H1 (cell line): ENCODE measurements around the gene SLMAP. TPM values are rescaled to one million over a fixed set of nuclear protein-coding genes. Genes with fewer than 3 reads are reported as not detected.

Source experiments
- CTCF ChIA-PET: fragments of 300-600 bp; sonication (Branson Sonifier 250); formaldehyde crosslinking; loops from one replicate; lab custom pipeline; 2021; ENCODE audit not compliant: partially characterized antibody; lab: Charles Lee
- POLR2A ChIA-PET: fragments of 300-600 bp; sonication (Branson Sonifier 250); formaldehyde crosslinking; loops from one replicate; lab custom pipeline; 2021; ENCODE audit warnings: inconsistent platforms; ENCODE audit not compliant: partially characterized antibody; lab: Charles Lee
- DNase-seq, 2 experiments: peaks; one replicate each; pipeline versions ENCODE4 v3.0.0 to v3.0.0-alpha.2; 2010 to 2022; ENCODE audit warnings: low spot score in 2 of 2, low read depth in 1 of 2, mixed read lengths in 1 of 2
- FAIRE-seq: peaks from 2 replicates; lab custom pipeline; 2011; peaks lifted over from hg19 to GRCh38; lab: Jason Lieb, UNC
- H2AFZ ChIP-seq: 2 replicates; pipeline ENCODE4 v1.8.1; 2012; ENCODE audit warnings: low read length, inconsistent platforms
- H2AK5ac ChIP-seq: 2 replicates; pipeline ENCODE4 v1.6.1; 2013; ENCODE audit warnings: low read depth, low read length
- H2BK120ac ChIP-seq: replicated peaks from 2 replicates; pipeline ENCODE3; 2013; ENCODE audit warnings: low read depth, low read length, inconsistent platforms
- H2BK12ac ChIP-seq: 2 replicates; pipeline ENCODE4 v1.6.1; 2013; ENCODE audit warnings: low read depth, low read length
- H2BK15ac ChIP-seq: 2 replicates; pipeline ENCODE4 v1.6.1; 2013; ENCODE audit warnings: low read length
- H2BK20ac ChIP-seq: 2 replicates; pipeline ENCODE4 v1.6.1; 2013; ENCODE audit warnings: low read length
- H2BK5ac ChIP-seq: 2 replicates; pipeline ENCODE4 v1.6.1; 2013; ENCODE audit warnings: low read depth, low read length
- H3K14ac ChIP-seq: 2 replicates; pipeline ENCODE4 v1.6.1; 2013; ENCODE audit warnings: inconsistent platforms; ENCODE audit not compliant: insufficient read length
- H3K18ac ChIP-seq: 2 replicates; pipeline ENCODE4 v1.6.1; 2013; ENCODE audit warnings: low read length; ENCODE audit errors: extremely low read depth
- H3K23ac ChIP-seq: 2 replicates; pipeline ENCODE4 v1.6.1; 2013; ENCODE audit warnings: inconsistent platforms; ENCODE audit not compliant: insufficient read length
- H3K23me2 ChIP-seq: 2 replicates; pipeline ENCODE4 v1.6.1; 2013; ENCODE audit warnings: low read depth, low read length
- H3K27ac ChIP-seq: 2 replicates; pipeline ENCODE4 v1.6.1; 2011; ENCODE audit warnings: low read depth, low read length, inconsistent platforms
- H3K27me3 ChIP-seq, 4 experiments: replicated peaks in 1 of 4; 1 replicate in 1 of 4; 2 replicates in 3 of 4; pipeline versions ENCODE4 v1.6.1 to v1.8.1; 2011 to 2013; ENCODE audit warnings: low read length in 3 of 4, mild to moderate bottlenecking in 3 of 4, inconsistent platforms in 2 of 4, mixed read lengths in 2 of 4, moderate library complexity in 1 of 4; ENCODE audit not compliant: control insufficient read depth in 3 of 4, insufficient read depth in 3 of 4; ENCODE audit errors: extremely low read depth in 1 of 4
- H3K36me3 ChIP-seq, 4 experiments: 2 replicates each; pipeline versions ENCODE4 v1.6.1 to v1.8.1; 2011 to 2013; ENCODE audit warnings: mild to moderate bottlenecking in 4 of 4, low read length in 3 of 4, moderate library complexity in 2 of 4, control low read depth in 1 of 4, inconsistent platforms in 1 of 4; ENCODE audit not compliant: insufficient read depth in 4 of 4, control insufficient read depth in 2 of 4
- H3K4ac ChIP-seq: replicated peaks from 2 replicates; pipeline ENCODE3; 2013; ENCODE audit warnings: low read length, low read depth, mixed read lengths, inconsistent platforms; ENCODE audit not compliant: insufficient read length
- H3K4me1 ChIP-seq, 4 experiments: replicated peaks in 1 of 4; 1 replicate in 1 of 4; 2 replicates in 3 of 4; pipeline versions ENCODE4 v1.6.1 to v1.8.1; 2011 to 2013; ENCODE audit warnings: low read length in 3 of 4, inconsistent platforms in 2 of 4, mixed read lengths in 1 of 4; ENCODE audit not compliant: insufficient read depth in 4 of 4, control insufficient read depth in 3 of 4
- H3K4me2 ChIP-seq, 2 experiments: 2 replicates each; pipeline versions ENCODE4 v1.6.1 to v1.8.1; 2011 to 2013; ENCODE audit warnings: low read depth in 2 of 2, low read length in 2 of 2, control low read depth in 1 of 2, inconsistent platforms in 1 of 2, mild to moderate bottlenecking in 1 of 2; ENCODE audit not compliant: insufficient read depth in 1 of 2
- H3K4me3 ChIP-seq, 4 experiments: fragments of 200-600, 300-600 bp in 1 of 4; sonication (generic), shearing (Covaris generic), sonication (Bioruptor Twin) in 1 of 4; 2 replicates each; pipeline versions ENCODE4 v1.5.1 to v1.8.1; 2011 to 2016; ENCODE audit warnings: low read length in 4 of 4, low read depth in 3 of 4, control low read depth in 2 of 4, inconsistent platforms in 2 of 4, mild to moderate bottlenecking in 2 of 4, mixed read lengths in 1 of 4, moderate library complexity in 1 of 4; ENCODE audit not compliant: insufficient read depth in 2 of 4; ENCODE audit errors: extremely low read depth in 1 of 4
- H3K56ac ChIP-seq: replicated peaks from 2 replicates; pipeline ENCODE3; 2013; ENCODE audit warnings: low read depth, mild to moderate bottlenecking, mixed read lengths, low read length, inconsistent platforms; ENCODE audit not compliant: insufficient read length
- H3K79me1 ChIP-seq: 2 replicates; pipeline ENCODE4 v1.6.1; 2013; ENCODE audit warnings: low read depth, low read length, control low read depth
- H3K79me2 ChIP-seq, 2 experiments: 2 replicates each; pipeline versions ENCODE4 v1.6.1 to v1.8.1; 2012 to 2013; ENCODE audit warnings: low read length in 2 of 2, mild to moderate bottlenecking in 2 of 2, inconsistent platforms in 1 of 2; ENCODE audit not compliant: insufficient read depth in 2 of 2, control insufficient read depth in 1 of 2
- H3K9ac ChIP-seq, 4 experiments: replicated peaks in 1 of 4; 1 replicate in 1 of 4; 2 replicates in 3 of 4; pipeline versions ENCODE4 v1.6.1 to v1.8.1; 2011 to 2013; ENCODE audit warnings: low read depth in 3 of 4, low read length in 3 of 4, control low read depth in 2 of 4, mild to moderate bottlenecking in 2 of 4, moderate library complexity in 2 of 4, inconsistent platforms in 1 of 4; ENCODE audit errors: extremely low read depth in 1 of 4
- H3K9me3 ChIP-seq, 2 experiments: 2 replicates each; pipeline versions ENCODE4 v1.6.1 to v1.8.1; 2012 to 2013; ENCODE audit warnings: mild to moderate bottlenecking in 2 of 2, moderate library complexity in 2 of 2, control low read depth in 1 of 2, inconsistent platforms in 1 of 2, low read depth in 1 of 2, low read length in 1 of 2, mixed read lengths in 1 of 2; ENCODE audit not compliant: insufficient read depth in 2 of 2
- H4K20me1 ChIP-seq, 2 experiments: replicated peaks in 1 of 2; 2 replicates each; pipeline versions ENCODE3 to v1.8.1; 2011 to 2013; ENCODE audit warnings: inconsistent platforms in 2 of 2, low read length in 2 of 2, mild to moderate bottlenecking in 1 of 2; ENCODE audit not compliant: insufficient read depth in 2 of 2, control insufficient read depth in 1 of 2
- H4K5ac ChIP-seq: 2 replicates; pipeline ENCODE4 v1.6.1; 2013; ENCODE audit warnings: low read length, low read depth, mixed read lengths, inconsistent platforms; ENCODE audit not compliant: insufficient read length
- H4K8ac ChIP-seq: 2 replicates; pipeline ENCODE4 v1.8.0; 2013; ENCODE audit warnings: mild to moderate bottlenecking, moderate library complexity, low read length, inconsistent platforms; ENCODE audit not compliant: insufficient read depth; ENCODE audit errors: extremely low read depth
- H4K91ac ChIP-seq: replicated peaks from 2 replicates; pipeline ENCODE3; 2013; ENCODE audit warnings: low read length, mixed read lengths, inconsistent platforms; ENCODE audit not compliant: insufficient read length
- CBX5 ChIP-seq: fragments of 300-800, 300-1000 bp; sonication (generic); IDR thresholded peaks from 2 replicates; pipeline ENCODE4 v1.7.1; 2016; ENCODE audit warnings: antibody characterized with exemption, low read length, low read depth
- CHD1 ChIP-seq: IDR thresholded peaks from 2 replicates; pipeline ENCODE4 v1.6.1; 2012; ENCODE audit warnings: low read depth, low read length, improper control_type of control experiment
- CHD2 ChIP-seq: IDR thresholded peaks from 2 replicates; pipeline ENCODE4 v1.6.1; 2012; ENCODE audit warnings: low read length, improper control_type of control experiment
- CTCF ChIP-seq, 3 experiments: IDR thresholded peaks; 1 replicate in 2 of 3; 2 replicates in 1 of 3; pipeline versions ENCODE4 v1.5.1 to v1.6.1; 2011; ENCODE audit warnings: low read length in 3 of 3, mild to moderate bottlenecking in 3 of 3, inconsistent platforms in 2 of 3, low read depth in 1 of 3, moderate library complexity in 1 of 3; ENCODE audit not compliant: insufficient read depth in 1 of 3; ENCODE audit errors: control extremely low read depth in 1 of 3
- FOSL1 ChIP-seq: IDR thresholded peaks from 2 replicates; pipeline ENCODE4 v1.6.1; 2011; ENCODE audit warnings: mild to moderate bottlenecking, low read depth, low read length, moderate library complexity; ENCODE audit not compliant: insufficient read depth
- GABPA ChIP-seq: IDR thresholded peaks from 2 replicates; pipeline ENCODE4 v1.6.1; 2011; ENCODE audit warnings: mild to moderate bottlenecking, low read length, moderate library complexity, borderline replicate concordance; ENCODE audit not compliant: insufficient read depth
- HDAC2 ChIP-seq, 2 experiments: fragments of 300-600 bp in 1 of 2; sonication (generic) in 1 of 2; IDR thresholded peaks; 2 replicates each; pipeline ENCODE4 v1.6.1; 2011 to 2012; ENCODE audit warnings: low read depth in 2 of 2, low read length in 2 of 2, mild to moderate bottlenecking in 2 of 2, moderate library complexity in 2 of 2, borderline replicate concordance in 1 of 2, inconsistent platforms in 1 of 2
- POLR2AphosphoS5 ChIP-seq: IDR thresholded peaks from 2 replicates; pipeline ENCODE4 v1.6.1; 2011; ENCODE audit warnings: low read depth, low read length
- SIX5 ChIP-seq: IDR thresholded peaks from 2 replicates; pipeline ENCODE4 v1.6.1; 2011; ENCODE audit warnings: mild to moderate bottlenecking, low read depth, low read length
- TAF1 ChIP-seq: IDR thresholded peaks from 2 replicates; pipeline ENCODE4 v1.6.1; 2011; ENCODE audit warnings: mild to moderate bottlenecking, low read depth, low read length
- TBP ChIP-seq: IDR thresholded peaks from 2 replicates; pipeline ENCODE4 v1.6.1; 2011; ENCODE audit warnings: low read depth, low read length, improper control_type of control experiment
- ZNF274 ChIP-seq: IDR thresholded peaks from 2 replicates; pipeline ENCODE4 v1.7.0; 2012; ENCODE audit warnings: low read length, borderline replicate concordance; ENCODE audit errors: extremely low read depth
- WGBS, 2 experiments: shearing (Covaris generic) in 1 of 2; methylation state at CpG; one replicate each; pipeline versions ENCODE4 v1.1.6 to v1.1.7; 2013 to 2015; ENCODE audit warnings: low lambda C conversion rate in 2 of 2, mixed read lengths in 2 of 2, inconsistent platforms in 1 of 2, low coverage in 1 of 2, missing lambda C conversion rate in 1 of 2; ENCODE audit not compliant: insufficient replicate concordance in 2 of 2, insufficient coverage in 1 of 2, insufficient read length in 1 of 2; ENCODE audit errors: extremely low coverage in 1 of 2, missing lambda C conversion rate in 1 of 2; 5-methylcytosine and 5-hydroxymethylcytosine counted together
- polyA plus RNA-seq, 7 experiments: library from polyadenylated mRNA; depleted of rRNA in 3 of 7; stranded (reverse) in 5 of 7; unstranded in 2 of 7; fragments of >200 nt in 5 of 7; fragments of 200-250 nt in 2 of 7; gene quantifications; 1 replicate in 5 of 7; 2 replicates in 1 of 7; 4 replicates in 1 of 7; pipeline versions ENCODE4 v1.2.1 to v1.2.3, GENCODE V29; 2011 to 2013; ENCODE audit warnings: missing spikeins in 2 of 7, mixed read lengths in 2 of 7
- total RNA-seq: library from RNA; stranded (reverse); fragmentation: NEBNext Ultra II Directional; extraction: Animal tissue kit (Norgen Biotek cat#: 25700); gene quantifications from 2 replicates; pipeline ENCODE4 v1.2.1, GENCODE V29; 2021

SLMAP gene
- total and polyA plus RNA-seq, 2 of the 8 experiments (the other 6 are each of a cell fraction or from before 2014, with no cell fraction given), result 13.6 to 70.4 TPM

GRCh38 chr3:57978316-57978715 is 222.2 kb downstream of the SLMAP start:
- H3K9me3 ChIP-seq, result no peaks in the 10 kb centered on the region
- no peak overlapping the region for H4K5ac ChIP-seq
- no peak overlapping the region for H3K56ac ChIP-seq
- no peaks in the 10 kb centered on the region for H3K36me3 ChIP-seq
- no peaks in the 10 kb centered on the region for H3K79me1 ChIP-seq
- no peaks in the 10 kb centered on the region for H3K4me1 ChIP-seq
- no peak overlapping the region for H3K4me2 ChIP-seq
- H3K9ac ChIP-seq, result no peak overlapping the region
- ChIA-PET CTCF (interaction anchor here (1.0 to 1.1 kb wide), 3 partner anchors 16 to 189 kb away, joined by 3 read pairs; no protein-coding TSS in a partner anchor), POLR2A (no interaction called here)
- H3K23ac ChIP-seq, result no peak overlapping the region
- H4K8ac ChIP-seq, result no peak overlapping the region
- 83% methylated on average over 8 of the region's 8 CpGs; no CpG with 5 or more reads in 1 of the 2 experiments for WGBS, 2 experiments
- FAIRE-seq (no peak), DNase-seq (no peak)
- no peak overlapping the region for H3K27ac ChIP-seq
- H3K4me3 ChIP-seq, result no peak overlapping the region
- H2AFZ ChIP-seq, result no peak overlapping the region
- no peaks in the 10 kb centered on the region for H3K79me2 ChIP-seq
- H2BK15ac ChIP-seq, result no peak overlapping the region
- no peaks in the 10 kb centered on the region for H3K23me2 ChIP-seq
- H4K91ac ChIP-seq, result no peak overlapping the region
- no peak overlapping the region for H2BK120ac ChIP-seq
- peak overlapping the region; percentile 22; the same call in 1 of the 2 replicates for H2BK12ac ChIP-seq
- H2BK20ac ChIP-seq, result no peak overlapping the region
- H3K27me3 ChIP-seq, result no peaks in the 10 kb centered on the region
- H2AK5ac ChIP-seq, result no peak overlapping the region
- no peak overlapping the region for H3K18ac ChIP-seq
- H2BK5ac ChIP-seq, result no peak overlapping the region
- H4K20me1 ChIP-seq, result no peaks in the 10 kb centered on the region
- no peak overlapping the region for H3K14ac ChIP-seq
- H3K4ac ChIP-seq, result no peak overlapping the region
- TF ChIP-seq TBP (no peak), TAF1 (no peak), CBX5 (no peak), ZNF274 (no peak), FOSL1 (no peak), HDAC2 (IDR thresholded peaks at IDR 0.05; ENCODE audit: borderline replicate concordance in 1 of 2, low read depth in 2 of 2, low read length in 2 of 2) (no peak), CHD2 (no peak), SIX5 (no peak), CTCF (IDR thresholded peaks at IDR 0.05; ENCODE audit: control extremely low read depth in 1 of 3, insufficient read depth in 1 of 3, low read depth in 1 of 3, low read length in 3 of 3) (no peak), GABPA (no peak), CHD1 (no peak), POLR2AphosphoS5 (no peak)
